MM.1S (cell line): ENCODE measurements around the gene RALA.

Source experiments
- DNase-seq: peaks from one replicate; pipeline ENCODE4 v3.0.0-alpha.2; 2015
- H2AFZ ChIP-seq: fragments of 300-600 bp; sonication (generic); 2 replicates; pipeline ENCODE4 v1.6.0; 2016; ENCODE audit warnings: antibody characterized with exemption, low read length
- H3F3A ChIP-seq: fragments of 300-600 bp; sonication (generic); 2 replicates; pipeline ENCODE4 v1.6.1; 2016; ENCODE audit warnings: mild to moderate bottlenecking, antibody characterized with exemption, low read length, moderate library complexity, mixed read lengths; ENCODE audit not compliant: insufficient read depth
- H3K27ac ChIP-seq: fragments of 300-600 bp; sonication (generic); 2 replicates; pipeline ENCODE4 v1.5.1; 2016; ENCODE audit warnings: mild to moderate bottlenecking, low read length
- H3K27me3 ChIP-seq: fragments of 300-600 bp; sonication (generic); replicated peaks from 2 replicates; pipeline ENCODE4 v1.6.0; 2016; ENCODE audit warnings: low read length; ENCODE audit not compliant: insufficient read depth
- H3K36me3 ChIP-seq: fragments of 300-600 bp; sonication (generic); replicated peaks from 2 replicates; pipeline ENCODE4 v1.6.1; 2016; ENCODE audit warnings: mild to moderate bottlenecking, low read length, mixed read lengths; ENCODE audit not compliant: insufficient read depth
- H3K4me1 ChIP-seq: fragments of 300-600 bp; sonication (generic); 2 replicates; pipeline ENCODE4 v1.6.1; 2016; ENCODE audit warnings: low read length, mixed read lengths
- H3K4me2 ChIP-seq: fragments of 300-600 bp; sonication (generic); 2 replicates; pipeline ENCODE4 v1.6.0; 2016; ENCODE audit warnings: low read depth, low read length
- H3K4me3 ChIP-seq: fragments of 300-600 bp; sonication (generic); 2 replicates; pipeline ENCODE4 v1.5.1; 2016; ENCODE audit warnings: low read length, mixed read lengths
- H3K79me2 ChIP-seq: fragments of 300-600 bp; sonication (generic); 2 replicates; pipeline ENCODE4 v1.6.1; 2016; ENCODE audit warnings: mixed run types, low read length, mixed read lengths
- H3K9ac ChIP-seq: fragments of 300-600 bp; sonication (generic); 2 replicates; pipeline ENCODE4 v1.6.1; 2016; ENCODE audit warnings: low read length, mixed read lengths
- H3K9me2 ChIP-seq: fragments of 300-600 bp; sonication (generic); replicated peaks from 2 replicates; pipeline ENCODE4 v1.6.1; 2016; ENCODE audit warnings: mild to moderate bottlenecking, low read length, mixed read lengths; ENCODE audit not compliant: insufficient read depth
- H3K9me3 ChIP-seq: fragments of 300-600 bp; sonication (generic); replicated peaks from 2 replicates; pipeline ENCODE4 v1.6.1; 2016; ENCODE audit warnings: mild to moderate bottlenecking, low read length, mixed read lengths; ENCODE audit not compliant: insufficient read depth
- H4K20me1 ChIP-seq: fragments of 300-600 bp; sonication (generic); 2 replicates; pipeline ENCODE4 v1.6.1; 2016; ENCODE audit warnings: mild to moderate bottlenecking, low read length, moderate library complexity, mixed read lengths; ENCODE audit not compliant: insufficient read depth
- EZH2 ChIP-seq: fragments of 300-600 bp; sonication (generic); optimal IDR thresholded peaks from 2 replicates; pipeline ENCODE3; 2017; ENCODE audit warnings: low read depth, mild to moderate bottlenecking, antibody characterized with exemption, low read length, mixed read lengths
- EZH2phosphoT487 ChIP-seq: fragments of 300-600 bp; sonication (generic); IDR thresholded peaks from 2 replicates; pipeline ENCODE4 v1.6.1; 2018; ENCODE audit warnings: antibody characterized with exemption, low read length
- TF ChIP-seq, protein P1 (sequence below): fragments of 300-600 bp; sonication (generic); IDR thresholded peaks from 2 replicates; pipeline ENCODE4 v1.5.1; 2016; ENCODE audit warnings: antibody characterized with exemption, low read length, mixed read lengths

Gene RALA

DNA sequence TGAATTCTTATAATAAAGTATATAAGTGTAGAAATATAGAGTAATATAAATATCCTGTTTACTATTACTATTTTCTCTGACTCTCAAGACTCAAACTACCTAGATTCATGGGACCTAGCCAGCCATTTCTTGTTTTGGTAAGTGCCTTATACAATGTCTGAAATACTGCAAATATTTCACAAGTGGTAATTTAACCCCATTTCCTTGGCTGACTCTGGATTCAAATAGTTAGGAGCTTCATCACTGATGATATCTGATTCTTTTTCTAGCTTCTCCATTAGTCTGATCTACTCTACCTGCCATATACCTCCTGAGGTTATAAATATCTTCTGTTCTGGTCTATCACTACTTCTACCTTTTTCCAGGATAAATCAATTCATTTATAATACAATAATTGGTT lies 6.4 kb upstream of the RALA start:
- Histone ChIP-seq H3K27ac (no peak overlapping the region), H4K20me1 (no peaks in the 10 kb centered on the region), H3K9ac (no peak overlapping the region), H3K4me2 (no peak overlapping the region), H3K36me3 (no peaks in the 10 kb centered on the region), H3K27me3 (no peaks in the 10 kb centered on the region), H3K9me2 (no peaks in the 10 kb centered on the region), H2AFZ (no peak overlapping the region), H3K4me1 (no peaks in the 10 kb centered on the region), H3F3A (no peaks in the 10 kb centered on the region; the same call in 1 of the 2 replicates), H3K4me3 (no peak overlapping the region), H3K79me2 (no peaks in the 10 kb centered on the region), H3K9me3 (no peaks in the 10 kb centered on the region)
- no peak for DNase-seq
- TF ChIP-seq EZH2phosphoT487 (no peak), EZH2 (no peak)
- TF ChIP-seq, protein P1, sequence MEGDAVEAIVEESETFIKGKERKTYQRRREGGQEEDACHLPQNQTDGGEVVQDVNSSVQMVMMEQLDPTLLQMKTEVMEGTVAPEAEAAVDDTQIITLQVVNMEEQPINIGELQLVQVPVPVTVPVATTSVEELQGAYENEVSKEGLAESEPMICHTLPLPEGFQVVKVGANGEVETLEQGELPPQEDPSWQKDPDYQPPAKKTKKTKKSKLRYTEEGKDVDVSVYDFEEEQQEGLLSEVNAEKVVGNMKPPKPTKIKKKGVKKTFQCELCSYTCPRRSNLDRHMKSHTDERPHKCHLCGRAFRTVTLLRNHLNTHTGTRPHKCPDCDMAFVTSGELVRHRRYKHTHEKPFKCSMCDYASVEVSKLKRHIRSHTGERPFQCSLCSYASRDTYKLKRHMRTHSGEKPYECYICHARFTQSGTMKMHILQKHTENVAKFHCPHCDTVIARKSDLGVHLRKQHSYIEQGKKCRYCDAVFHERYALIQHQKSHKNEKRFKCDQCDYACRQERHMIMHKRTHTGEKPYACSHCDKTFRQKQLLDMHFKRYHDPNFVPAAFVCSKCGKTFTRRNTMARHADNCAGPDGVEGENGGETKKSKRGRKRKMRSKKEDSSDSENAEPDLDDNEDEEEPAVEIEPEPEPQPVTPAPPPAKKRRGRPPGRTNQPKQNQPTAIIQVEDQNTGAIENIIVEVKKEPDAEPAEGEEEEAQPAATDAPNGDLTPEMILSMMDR: no peak

DNA sequence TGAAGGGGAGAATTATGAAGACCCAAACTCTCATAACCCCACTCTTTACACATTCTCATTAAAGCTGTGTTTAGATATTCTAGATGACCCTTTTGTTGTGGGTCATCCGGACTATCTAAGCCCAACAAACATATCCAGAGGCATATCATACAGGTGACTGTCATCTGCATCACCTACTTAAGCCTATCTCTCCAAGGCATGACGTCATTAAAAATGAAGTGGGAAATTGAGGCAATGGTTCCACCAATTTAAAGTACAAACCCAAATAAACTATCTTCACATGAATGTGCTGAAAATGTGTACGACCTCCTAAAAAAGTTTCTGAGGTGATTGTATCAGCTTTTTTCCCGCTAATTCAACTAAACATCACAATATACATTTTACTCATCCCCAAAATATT lies 4.5 kb upstream of the RALA start:
- Histone ChIP-seq H3K79me2 (peaks cover 9% of the 10 kb centered on the region), H3K4me3 (no peak overlapping the region), H3K4me2 (no peak overlapping the region), H3K9ac (no peak overlapping the region), H3K9me2 (no peaks in the 10 kb centered on the region), H3K27ac (no peak overlapping the region), H3K4me1 (peaks cover 4% of the 10 kb centered on the region; the same call in 1 of the 2 replicates), H3K36me3 (no peaks in the 10 kb centered on the region), H3K9me3 (no peaks in the 10 kb centered on the region), H2AFZ (no peak overlapping the region), H3F3A (peaks cover 7% of the 10 kb centered on the region; the same call in 1 of the 2 replicates), H4K20me1 (no peaks in the 10 kb centered on the region), H3K27me3 (no peaks in the 10 kb centered on the region)
- no peak for DNase-seq
- TF ChIP-seq, protein P1: no peak
- TF ChIP-seq EZH2: no peak
- no peak for TF ChIP-seq EZH2phosphoT487

DNA sequence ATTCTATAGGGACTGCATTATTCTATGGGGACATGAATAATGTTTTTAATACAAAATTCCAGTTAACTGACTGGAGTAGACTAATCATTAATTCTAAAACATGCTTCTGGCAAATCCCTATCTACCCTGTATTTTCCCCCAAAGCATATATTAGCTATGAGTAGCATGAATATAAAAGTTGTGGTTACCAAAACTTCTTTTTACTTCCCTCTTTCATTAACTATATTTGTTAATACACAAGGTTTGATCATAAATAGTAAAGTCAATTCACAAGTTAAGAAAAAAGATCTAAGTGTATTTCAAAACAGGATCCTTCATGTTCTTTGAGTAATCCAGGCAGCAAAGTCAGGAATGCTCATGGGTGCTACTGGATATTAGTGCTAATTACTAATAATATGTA lies 2.9 kb upstream of the RALA start:
- Histone ChIP-seq H2AFZ (no peak overlapping the region), H3K9me3 (no peaks in the 10 kb centered on the region), H3K36me3 (no peaks in the 10 kb centered on the region), H3K4me2 (no peak overlapping the region), H3K9me2 (no peaks in the 10 kb centered on the region), H3K27ac (no peak overlapping the region), H3K79me2 (peaks cover 26% of the 10 kb centered on the region), H3K4me1 (peaks cover 15% of the 10 kb centered on the region), H3F3A (peaks cover 7% of the 10 kb centered on the region; the same call in 1 of the 2 replicates), H4K20me1 (no peaks in the 10 kb centered on the region), H3K9ac (no peak overlapping the region), H3K27me3 (no peaks in the 10 kb centered on the region), H3K4me3 (no peak overlapping the region)
- DNase-seq: no peak
- TF ChIP-seq EZH2: no peak
- no peak for TF ChIP-seq EZH2phosphoT487
- TF ChIP-seq, protein P1: no peak
